SU-DHL-6 (cell line): ENCODE data around the gene TRO.

Experiments
- H2AFZ ChIP-seq: fragments of 200-600 bp; sonication (generic); 2 replicates; pipeline ENCODE4 v1.6.1; 2014; ENCODE audit warnings: low read depth, mild to moderate bottlenecking, moderate library complexity, mixed read lengths, antibody characterized with exemption, low read length; ENCODE audit not compliant: severe bottlenecking
- H3F3A ChIP-seq: fragments of 200-600 bp; shearing (Covaris generic); 2 replicates; pipeline ENCODE4 v1.6.0; 2016; ENCODE audit warnings: antibody characterized with exemption, mild to moderate bottlenecking; ENCODE audit not compliant: insufficient read depth
- H3K27ac ChIP-seq: fragments of 200-600 bp; sonication (generic); 2 replicates; pipeline ENCODE4 v1.5.1; 2016; ENCODE audit warnings: low read depth, mild to moderate bottlenecking, low read length, moderate library complexity, mixed read lengths
- H3K27me3 ChIP-seq: fragments of 200-600 bp; sonication (generic), shearing (Covaris generic); 2 replicates; pipeline ENCODE4 v1.6.0; 2014; ENCODE audit warnings: mild to moderate bottlenecking, low read length
- H3K36me3 ChIP-seq: fragments of 200-600 bp; sonication (generic); 2 replicates; pipeline ENCODE4 v1.6.1; 2014; ENCODE audit warnings: mild to moderate bottlenecking, low read length, mixed read lengths
- H3K4me2 ChIP-seq: fragments of 300-600, 200-600 bp; shearing (Covaris generic), sonication (generic); 2 replicates; pipeline ENCODE4 v1.6.0; 2014; ENCODE audit warnings: low read length, low read depth, mild to moderate bottlenecking; ENCODE audit not compliant: poor library complexity, severe bottlenecking
- H3K4me3 ChIP-seq: fragments of 200-600 bp; sonication (generic); 2 replicates; pipeline ENCODE4 v1.5.1; 2014; ENCODE audit warnings: antibody characterized with exemption, low read length, mild to moderate bottlenecking, mixed read lengths; ENCODE audit not compliant: insufficient read depth, poor library complexity, severe bottlenecking
- H3K79me2 ChIP-seq: fragments of 200-600 bp; sonication (generic); 2 replicates; pipeline ENCODE4 v1.6.1; 2014; ENCODE audit warnings: mild to moderate bottlenecking, low read length, moderate library complexity; ENCODE audit not compliant: insufficient read depth
- H3K9ac ChIP-seq: fragments of 200-600 bp; sonication (generic); 2 replicates; pipeline ENCODE4 v1.7.0; 2014; ENCODE audit warnings: mild to moderate bottlenecking, low read length
- H3K9me2 ChIP-seq: fragments of 200-600 bp; sonication (generic); replicated peaks from 2 replicates; pipeline ENCODE4 v1.6.1; 2014; ENCODE audit warnings: low read length; ENCODE audit not compliant: insufficient read depth
- H3K9me3 ChIP-seq: fragments of 200-600 bp; sonication (generic); 2 replicates; pipeline ENCODE4 v1.6.1; 2014; ENCODE audit warnings: low read length, mixed read lengths; ENCODE audit not compliant: insufficient read depth
- H4K20me1 ChIP-seq: fragments of 200-600 bp; sonication (generic); 2 replicates; pipeline ENCODE4 v1.6.1; 2014; ENCODE audit warnings: low read depth, mild to moderate bottlenecking, antibody characterized with exemption, low read length, moderate library complexity, mixed read lengths
- EZH2phosphoT487 ChIP-seq: fragments of 200-600 bp; sonication (generic), shearing (Covaris generic); conservative IDR thresholded peaks from 2 replicates; pipeline ENCODE4 v1.6.1; 2018; ENCODE audit warnings: mild to moderate bottlenecking, antibody characterized with exemption, low read length, moderate library complexity, mixed read lengths
- TF ChIP-seq, protein P1 (sequence below): fragments of 200-600 bp; sonication (generic); IDR thresholded peaks from one replicate; pipeline ENCODE4 v1.5.1; 2017; ENCODE audit warnings: antibody characterized with exemption, mild to moderate bottlenecking, low read length, moderate library complexity; ENCODE audit not compliant: insufficient read depth, poor library complexity, severe bottlenecking

TRO gene

DNA sequence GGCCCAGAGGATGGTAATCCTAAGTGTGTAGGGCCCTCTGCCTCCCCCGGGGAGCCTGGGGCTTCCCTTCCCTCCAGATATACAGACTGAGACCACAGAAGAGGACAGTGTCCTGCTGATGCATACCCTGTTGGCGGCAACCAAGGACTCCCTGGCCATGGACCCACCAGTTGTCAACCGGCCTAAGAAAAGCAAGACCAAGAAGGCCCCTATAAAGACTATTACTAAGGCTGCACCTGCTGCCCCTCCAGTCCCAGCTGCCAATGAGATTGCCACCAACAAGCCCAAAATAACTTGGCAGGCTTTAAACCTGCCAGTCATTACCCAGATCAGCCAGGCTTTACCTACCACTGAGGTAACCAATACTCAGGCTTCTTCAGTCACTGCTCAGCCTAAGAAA lies 1.9 kb downstream of the TRO start:
- no peak for TF ChIP-seq EZH2phosphoT487
- TF ChIP-seq, protein P1, sequence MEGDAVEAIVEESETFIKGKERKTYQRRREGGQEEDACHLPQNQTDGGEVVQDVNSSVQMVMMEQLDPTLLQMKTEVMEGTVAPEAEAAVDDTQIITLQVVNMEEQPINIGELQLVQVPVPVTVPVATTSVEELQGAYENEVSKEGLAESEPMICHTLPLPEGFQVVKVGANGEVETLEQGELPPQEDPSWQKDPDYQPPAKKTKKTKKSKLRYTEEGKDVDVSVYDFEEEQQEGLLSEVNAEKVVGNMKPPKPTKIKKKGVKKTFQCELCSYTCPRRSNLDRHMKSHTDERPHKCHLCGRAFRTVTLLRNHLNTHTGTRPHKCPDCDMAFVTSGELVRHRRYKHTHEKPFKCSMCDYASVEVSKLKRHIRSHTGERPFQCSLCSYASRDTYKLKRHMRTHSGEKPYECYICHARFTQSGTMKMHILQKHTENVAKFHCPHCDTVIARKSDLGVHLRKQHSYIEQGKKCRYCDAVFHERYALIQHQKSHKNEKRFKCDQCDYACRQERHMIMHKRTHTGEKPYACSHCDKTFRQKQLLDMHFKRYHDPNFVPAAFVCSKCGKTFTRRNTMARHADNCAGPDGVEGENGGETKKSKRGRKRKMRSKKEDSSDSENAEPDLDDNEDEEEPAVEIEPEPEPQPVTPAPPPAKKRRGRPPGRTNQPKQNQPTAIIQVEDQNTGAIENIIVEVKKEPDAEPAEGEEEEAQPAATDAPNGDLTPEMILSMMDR, result no peak
- H3F3A ChIP-seq, result no peaks in the 10 kb centered on the region
- no peaks in the 10 kb centered on the region for H3K27me3 ChIP-seq
- H2AFZ ChIP-seq, result no peak overlapping the region
- no peaks in the 10 kb centered on the region for H4K20me1 ChIP-seq
- H3K4me2 ChIP-seq, result no peak overlapping the region
- no peak overlapping the region for H3K9ac ChIP-seq
- H3K27ac ChIP-seq, result no peak overlapping the region
- no peaks in the 10 kb centered on the region for H3K9me3 ChIP-seq
- no peaks in the 10 kb centered on the region for H3K36me3 ChIP-seq
- no peaks in the 10 kb centered on the region for H3K79me2 ChIP-seq
- H3K9me2 ChIP-seq, result no peaks in the 10 kb centered on the region
- H3K4me3 ChIP-seq, result no peak overlapping the region

DNA sequence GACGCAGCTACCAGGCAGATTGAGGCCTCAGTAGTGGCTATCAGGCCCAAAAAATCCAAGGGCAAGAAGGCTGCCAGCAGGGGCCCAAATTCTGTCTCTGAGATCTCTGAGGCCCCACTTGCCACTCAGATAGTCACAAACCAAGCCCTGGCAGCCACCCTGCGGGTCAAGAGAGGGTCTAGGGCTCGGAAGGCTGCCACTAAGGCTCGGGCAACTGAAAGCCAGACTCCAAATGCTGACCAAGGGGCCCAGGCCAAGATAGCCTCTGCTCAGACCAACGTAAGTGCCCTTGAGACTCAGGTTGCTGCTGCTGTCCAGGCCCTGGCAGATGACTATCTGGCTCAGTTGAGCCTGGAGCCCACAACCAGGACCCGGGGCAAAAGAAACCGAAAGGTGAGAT lies 2.8 kb downstream of the TRO start:
- no peaks in the 10 kb centered on the region for H3F3A ChIP-seq
- no peak overlapping the region for H3K27ac ChIP-seq
- H3K9ac ChIP-seq, result no peak overlapping the region
- no peak overlapping the region for H2AFZ ChIP-seq
- H4K20me1 ChIP-seq, result no peaks in the 10 kb centered on the region
- no peak for TF ChIP-seq EZH2phosphoT487
- TF ChIP-seq, protein P1, result no peak
- H3K4me3 ChIP-seq, result no peak overlapping the region
- H3K79me2 ChIP-seq, result no peaks in the 10 kb centered on the region
- H3K27me3 ChIP-seq, result no peaks in the 10 kb centered on the region
- no peaks in the 10 kb centered on the region for H3K9me2 ChIP-seq
- no peaks in the 10 kb centered on the region for H3K9me3 ChIP-seq
- H3K36me3 ChIP-seq, result no peaks in the 10 kb centered on the region
- no peak overlapping the region for H3K4me2 ChIP-seq

DNA sequence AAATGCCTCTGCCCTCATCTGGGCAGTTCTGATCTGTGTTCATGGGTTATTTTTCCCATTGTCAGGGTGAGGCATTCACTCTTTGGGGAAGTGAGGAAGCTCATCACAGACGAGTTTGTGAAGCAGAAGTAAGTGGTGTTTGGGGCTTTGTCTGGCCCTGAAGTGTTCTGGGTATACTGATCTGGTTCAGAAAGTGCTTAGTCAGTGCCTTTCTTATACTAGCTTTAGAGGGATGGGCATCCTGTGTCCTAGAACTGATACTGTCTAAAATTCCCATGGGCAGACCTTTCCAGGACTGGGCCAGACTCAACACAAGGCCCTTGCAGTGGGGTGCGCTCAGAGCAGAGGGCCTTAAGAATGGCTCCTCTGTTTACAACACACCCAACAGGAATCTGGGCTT lies 6.4 kb downstream of the TRO start:
- Histone ChIP-seq H3K9me3 (no peaks in the 10 kb centered on the region), H2AFZ (no peak overlapping the region), H3K4me3 (no peak overlapping the region), H4K20me1 (no peaks in the 10 kb centered on the region), H3F3A (no peaks in the 10 kb centered on the region), H3K9ac (no peak overlapping the region), H3K27ac (no peak overlapping the region), H3K27me3 (no peaks in the 10 kb centered on the region), H3K4me2 (no peak overlapping the region), H3K79me2 (no peaks in the 10 kb centered on the region), H3K9me2 (no peaks in the 10 kb centered on the region), H3K36me3 (no peaks in the 10 kb centered on the region)
- TF ChIP-seq EZH2phosphoT487, result no peak
- TF ChIP-seq, protein P1, result no peak

DNA sequence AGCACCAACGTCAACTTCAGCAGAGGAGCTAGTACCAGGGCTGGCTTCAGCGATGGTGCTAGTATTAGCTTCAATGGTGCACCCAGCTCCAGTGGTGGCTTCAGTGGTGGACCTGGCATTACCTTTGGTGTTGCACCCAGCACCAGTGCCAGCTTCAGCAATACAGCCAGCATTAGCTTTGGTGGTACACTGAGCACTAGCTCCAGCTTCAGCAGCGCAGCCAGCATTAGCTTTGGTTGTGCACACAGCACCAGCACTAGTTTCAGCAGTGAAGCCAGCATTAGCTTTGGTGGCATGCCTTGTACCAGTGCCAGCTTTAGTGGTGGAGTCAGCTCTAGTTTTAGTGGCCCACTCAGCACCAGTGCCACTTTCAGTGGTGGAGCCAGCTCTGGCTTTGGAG lies 8.3 kb downstream of the TRO start:
- no peak overlapping the region for H2AFZ ChIP-seq
- H3K9me3 ChIP-seq, result no peaks in the 10 kb centered on the region
- no peaks in the 10 kb centered on the region for H4K20me1 ChIP-seq
- no peaks in the 10 kb centered on the region for H3K79me2 ChIP-seq
- no peaks in the 10 kb centered on the region for H3K9me2 ChIP-seq
- H3F3A ChIP-seq, result no peaks in the 10 kb centered on the region
- no peak overlapping the region for H3K27ac ChIP-seq
- H3K4me2 ChIP-seq, result no peak overlapping the region
- H3K27me3 ChIP-seq, result no peaks in the 10 kb centered on the region
- H3K4me3 ChIP-seq, result no peak overlapping the region
- TF ChIP-seq EZH2phosphoT487, result no peak
- TF ChIP-seq, protein P1, result no peak
- H3K36me3 ChIP-seq, result no peaks in the 10 kb centered on the region
- no peak overlapping the region for H3K9ac ChIP-seq
